Endothelial cell of umbilical vein (primary cell): ENCODE measurements around the gene TMPRSS3.

Experiments
- CTCF ChIP-seq, 2 donors: IDR thresholded peaks; 1 replicate in 1 of 2; 2 replicates in 1 of 2; pipeline ENCODE4 v1.5.1; 2011; ENCODE audit warnings: low read length in 2 of 2, mild to moderate bottlenecking in 2 of 2, moderate library complexity in 2 of 2, control low read depth in 1 of 2, inconsistent platforms in 1 of 2, low read depth in 1 of 2; ENCODE audit not compliant: insufficient read depth in 1 of 2; ENCODE audit errors: extremely low read depth in 1 of 2
- MAX ChIP-seq: IDR thresholded peaks from 2 replicates; pipeline ENCODE4 v1.6.1; 2011; ENCODE audit not compliant: insufficient read depth, insufficient read length
- MYC ChIP-seq: IDR thresholded peaks from one replicate; pipeline ENCODE4 v1.6.1; 2011; ENCODE audit warnings: mild to moderate bottlenecking, low read depth, low read length

GRCh38 chr21:42413093-42413492 lies 17.2 kb upstream of the TMPRSS3 start:
- TF ChIP-seq MYC: no peak
- no peak for TF ChIP-seq CTCF (IDR thresholded peaks at IDR 0.05; ENCODE audit: extremely low read depth in 1 of 2, insufficient read depth in 1 of 2, low read depth in 1 of 2, low read length in 2 of 2)
- no peak for TF ChIP-seq MAX
